IPS-18c (cell line): ENCODE data around the gene NACC2.
"Not testable (repeated sequence)": the region's sequence is repeated elsewhere in the genome, so short reads cannot be mapped to it uniquely, and the experiment has no call there.

Experiments used
- H3K4me3 ChIP-seq: 2 replicates; pipeline ENCODE4 v1.7.0; 2013; ENCODE audit warnings: low read depth, mild to moderate bottlenecking, low read length, moderate library complexity; ENCODE audit not compliant: insufficient read depth
- H3K9me3 ChIP-seq: one replicate; pipeline ENCODE4 v1.6.1; 2013; ENCODE audit warnings: mild to moderate bottlenecking, low read length, moderate library complexity; ENCODE audit not compliant: control insufficient read depth, insufficient read depth

The NACC2 gene

GRCh38 chr9:136028760-136029470 lies 66.2 kb downstream of the NACC2 start:
- H3K4me3 ChIP-seq, result no peak overlapping the region

GRCh38 chr9:136026943-136027289 lies 68.2 kb downstream of the NACC2 start:
- not testable (repeated sequence) for H3K9me3 ChIP-seq, H3K4me3 ChIP-seq

More at GRCh38 chr9:136028760-136029470, 66.2 kb downstream of the NACC2 start:
- H3K9me3 ChIP-seq, result no peaks in the 10 kb centered on the region

- no peak overlapping the region for H3K4me3 ChIP-seq
- H3K9me3 ChIP-seq, result no peaks in the 10 kb centered on the region
Observed at GRCh38 chr9:136026266-136026942, 68.7 kb downstream of the NACC2 start.

- Histone ChIP-seq H3K9me3 (no peaks in the 10 kb centered on the region), H3K4me3 (no peak overlapping the region)
Observed at GRCh38 chr9:136025481-136025880, 69.6 kb downstream of the NACC2 start.

- Histone ChIP-seq H3K9me3 (no peaks in the 10 kb centered on the region), H3K4me3 (no peak overlapping the region)
Observed at GRCh38 chr9:136024696-136025316, 70.3 kb downstream of the NACC2 start.

GRCh38 chr9:136024286-136024685 lies 70.8 kb downstream of the NACC2 start:
- Histone ChIP-seq H3K9me3 (no peaks in the 10 kb centered on the region), H3K4me3 (no peak overlapping the region)

GRCh38 chr9:136023410-136024225 lies 71.5 kb downstream of the NACC2 start:
- Histone ChIP-seq H3K9me3 (no peaks in the 10 kb centered on the region), H3K4me3 (no peak overlapping the region)

GRCh38 chr9:136022731-136023409 lies 72.2 kb downstream of the NACC2 start:
- H3K9me3 ChIP-seq, result no peaks in the 10 kb centered on the region
- no peak overlapping the region for H3K4me3 ChIP-seq

GRCh38 chr9:136021872-136022681 lies 73.0 kb downstream of the NACC2 start:
- no peak overlapping the region for H3K4me3 ChIP-seq
- no peaks in the 10 kb centered on the region for H3K9me3 ChIP-seq

GRCh38 chr9:136021171-136021871 lies 73.8 kb downstream of the NACC2 start:
- H3K4me3 ChIP-seq, result no peak overlapping the region
- no peaks in the 10 kb centered on the region for H3K9me3 ChIP-seq

- H3K4me3 ChIP-seq, result no peak overlapping the region
- H3K9me3 ChIP-seq, result no peaks in the 10 kb centered on the region
Observed at GRCh38 chr9:136020671-136021070, 74.4 kb downstream of the NACC2 start.

GRCh38 chr9:136020206-136020605 lies 74.9 kb downstream of the NACC2 start:
- no peaks in the 10 kb centered on the region for H3K9me3 ChIP-seq

GRCh38 chr9:136019681-136020060 lies 75.4 kb downstream of the NACC2 start:
- H3K9me3 ChIP-seq, result no peaks in the 10 kb centered on the region

More at GRCh38 chr9:136020206-136020605, 74.9 kb downstream of the NACC2 start:
- no peak overlapping the region for H3K4me3 ChIP-seq

GRCh38 chr9:136019041-136019680 lies 75.9 kb downstream of the NACC2 start:
- Histone ChIP-seq H3K9me3 (no peaks in the 10 kb centered on the region), H3K4me3 (no peak overlapping the region)

More at GRCh38 chr9:136019681-136020060, 75.4 kb downstream of the NACC2 start:
- no peak overlapping the region for H3K4me3 ChIP-seq

- H3K4me3 ChIP-seq, result no peak overlapping the region
- no peaks in the 10 kb centered on the region for H3K9me3 ChIP-seq
Observed at GRCh38 chr9:136018257-136019031, 76.6 kb downstream of the NACC2 start.
